Tibial nerve (tissue), 4 donors: ENCODE measurements around the gene MEF2C. TPM values are rescaled to one million over a fixed set of nuclear protein-coding genes. Genes with fewer than 3 reads are reported as not detected.

Source experiments
- DNase-seq, 2 donors: peaks; one replicate each; pipeline ENCODE4 v3.0.0-alpha.2; 2019; ENCODE audit warnings: low spot score in 2 of 2
- H3K27ac ChIP-seq, 4 donors: fragments of 200-600 bp; sonication (generic) in 3 of 4; one replicate each; pipeline ENCODE4 v1.5.1; 2017 to 2019; ENCODE audit warnings: mild to moderate bottlenecking in 1 of 4
- H3K27me3 ChIP-seq, 2 donors: fragments of 200-600 bp; sonication (generic) in 1 of 2; one replicate each; pipeline versions ENCODE4 v1.5.1 to v1.6.0; 2017 to 2019
- H3K36me3 ChIP-seq, 3 donors: fragments of 200-600 bp; sonication (generic); one replicate each; pipeline ENCODE4 v1.5.1; 2018 to 2019
- H3K4me1 ChIP-seq, 4 donors: fragments of 200-600 bp; sonication (generic) in 3 of 4; one replicate each; pipeline ENCODE4 v1.5.1; 2017 to 2019
- H3K4me3 ChIP-seq, 4 donors: fragments of 200-600 bp; sonication (generic) in 3 of 4; one replicate each; pipeline ENCODE4 v1.5.1; 2017 to 2019; ENCODE audit warnings: mild to moderate bottlenecking in 1 of 4, moderate library complexity in 1 of 4
- H3K9me3 ChIP-seq, 4 donors: fragments of 200-600 bp; sonication (generic) in 3 of 4; one replicate each; pipeline ENCODE4 v1.5.1; 2017 to 2019
- CTCF ChIP-seq, 5 experiments: fragments of 200-600 bp in 3 of 5; fragments of 450-650 bp in 2 of 5; sonication (generic) in 3 of 5; IDR thresholded peaks; one replicate each; pipeline ENCODE4 v1.5.1; 2016 to 2019; ENCODE audit warnings: antibody characterized with exemption in 5 of 5, mild to moderate bottlenecking in 3 of 5, moderate library complexity in 2 of 5
- EP300 ChIP-seq, 2 donors: sonication (generic); formaldehyde crosslinking; IDR thresholded peaks; one replicate each; pipeline ENCODE4 v1.6.1; 2017; ENCODE audit warnings: antibody characterized with exemption in 2 of 2, mild to moderate bottlenecking in 1 of 2
- POLR2A ChIP-seq, 2 donors: fragments of 450-650 bp; IDR thresholded peaks; one replicate each; pipeline ENCODE4 v1.6.1; 2017; ENCODE audit warnings: antibody characterized with exemption in 2 of 2, mild to moderate bottlenecking in 2 of 2, moderate library complexity in 2 of 2
- WGBS, 2 donors: methylation state at CpG; one replicate each; pipeline ENCODE4 v1.1.5; 2018; 5-methylcytosine and 5-hydroxymethylcytosine counted together
- total RNA-seq, 4 donors: library from RNA; depleted of rRNA; stranded (reverse); fragments of >200 nt; gene quantifications; one replicate each; pipeline ENCODE4 v1.1.0, GENCODE V29; 2016

Gene MEF2C
- total RNA-seq, 4 donors from 2014 or later, result 16.5 to 40.8 (median 29.1) TPM

DNA sequence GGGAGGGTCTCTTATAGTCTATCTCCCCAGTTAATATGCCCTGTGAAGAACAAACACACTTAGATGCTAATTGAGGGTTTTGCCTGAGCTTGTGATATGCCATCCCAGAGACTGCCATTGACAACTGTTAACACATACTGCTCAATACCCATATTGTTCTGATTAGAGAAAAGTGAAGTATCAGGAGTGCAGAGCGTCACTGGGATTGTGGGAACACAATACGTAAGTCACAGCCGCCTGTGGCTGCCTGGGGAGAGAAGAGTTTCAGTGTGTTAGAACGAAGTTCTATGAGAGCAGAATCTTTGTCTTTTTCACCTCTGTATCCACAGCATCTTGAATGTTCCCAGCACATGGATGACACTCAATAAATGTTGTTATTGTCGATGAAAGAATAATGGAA lies 110.2 kb downstream of the MEF2C start:
- H3K27me3 ChIP-seq, result no peaks in the 10 kb centered on the region
- no peaks in the 10 kb centered on the region for H3K4me1 ChIP-seq
- no peaks in the 10 kb centered on the region for H3K36me3 ChIP-seq
- no peak for TF ChIP-seq EP300 (IDR thresholded peaks at IDR 0.05)
- TF ChIP-seq POLR2A (IDR thresholded peaks at IDR 0.05), result no peak
- no peak for TF ChIP-seq CTCF (IDR thresholded peaks at IDR 0.05)
- no peaks in the 10 kb centered on the region for H3K9me3 ChIP-seq
- WGBS, 2 donors, result 44 to 57% methylated on average over 5 of the region's 5 CpGs
- no peak overlapping the region for H3K4me3 ChIP-seq
- no peak for DNase-seq
- H3K27ac ChIP-seq, result no peak overlapping the region

DNA sequence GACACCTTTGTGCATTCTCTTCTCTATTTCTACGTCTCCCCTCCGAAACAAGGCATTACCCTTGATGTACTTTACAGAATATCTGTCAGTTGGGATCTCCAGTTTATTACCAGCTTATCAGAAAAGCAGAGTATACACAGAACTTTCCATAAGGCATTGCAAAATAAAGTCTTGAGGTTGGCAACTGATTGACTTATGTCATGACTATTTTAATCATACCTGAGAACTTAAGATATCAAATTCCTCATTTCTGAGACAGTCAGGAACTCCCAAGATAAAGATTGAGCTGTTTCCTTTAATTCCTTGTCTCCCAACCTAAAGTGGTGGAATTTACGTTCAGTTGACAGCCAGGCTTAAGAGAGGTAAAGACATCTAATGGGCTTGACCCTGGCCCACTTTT lies 110.9 kb downstream of the MEF2C start:
- no peaks in the 10 kb centered on the region for H3K36me3 ChIP-seq
- H3K4me3 ChIP-seq, result no peak overlapping the region
- H3K27ac ChIP-seq, result no peak overlapping the region
- WGBS, 2 donors, result 90 to 97% methylated on average over 3 of the region's 3 CpGs
- no peaks in the 10 kb centered on the region for H3K27me3 ChIP-seq
- DNase-seq, result no peak
- H3K9me3 ChIP-seq, result no peaks in the 10 kb centered on the region
- no peaks in the 10 kb centered on the region for H3K4me1 ChIP-seq
- no peak for TF ChIP-seq POLR2A (IDR thresholded peaks at IDR 0.05)
- no peak for TF ChIP-seq CTCF (IDR thresholded peaks at IDR 0.05)
- no peak for TF ChIP-seq EP300 (IDR thresholded peaks at IDR 0.05)

GRCh38 chr5:88770276-88771257 lies 112.4 kb downstream of the MEF2C start:
- TF ChIP-seq CTCF (IDR thresholded peaks at IDR 0.05), result no peak
- TF ChIP-seq EP300 (IDR thresholded peaks at IDR 0.05), result no peak
- no peak for TF ChIP-seq POLR2A (IDR thresholded peaks at IDR 0.05)
- H3K36me3 ChIP-seq, result no peaks in the 10 kb centered on the region
- H3K27ac ChIP-seq, result no peak overlapping the region
- H3K27me3 ChIP-seq, result no peaks in the 10 kb centered on the region
- no peaks in the 10 kb centered on the region for H3K4me1 ChIP-seq
- WGBS, 2 donors, result 94 to 95% methylated on average over 8 of the region's 8 CpGs
- no peak overlapping the region for H3K4me3 ChIP-seq
- DNase-seq, result no peak
- no peaks in the 10 kb centered on the region for H3K9me3 ChIP-seq

DNA sequence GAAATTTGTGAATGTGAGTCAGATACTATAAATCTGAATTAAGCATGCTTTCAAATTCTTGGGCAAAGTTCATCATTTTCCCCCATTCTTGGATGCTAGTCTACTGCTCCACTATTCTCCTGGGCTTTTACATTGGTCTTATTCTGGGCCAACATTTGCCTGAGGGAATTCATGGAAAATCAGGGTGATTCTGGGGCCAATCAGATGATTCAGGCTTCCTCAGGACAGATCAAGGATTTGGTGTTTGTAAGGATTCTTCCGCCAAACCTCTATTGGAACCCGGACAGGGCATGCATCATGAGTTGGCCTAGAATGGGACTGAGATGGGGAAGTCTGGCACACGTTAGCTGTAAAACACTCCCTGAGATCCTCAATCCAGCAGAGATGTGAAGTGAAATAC lies 113.8 kb downstream of the MEF2C start:
- Histone ChIP-seq H3K36me3 (no peaks in the 10 kb centered on the region), H3K9me3 (no peaks in the 10 kb centered on the region), H3K4me1 (no peaks in the 10 kb centered on the region), H3K4me3 (no peak overlapping the region), H3K27me3 (no peaks in the 10 kb centered on the region), H3K27ac (no peak overlapping the region)
- TF ChIP-seq EP300 (IDR thresholded peaks at IDR 0.05), result no peak
- 47 to 64% methylated on average over 3 of the region's 3 CpGs for WGBS, 2 donors
- no peak for DNase-seq

DNA sequence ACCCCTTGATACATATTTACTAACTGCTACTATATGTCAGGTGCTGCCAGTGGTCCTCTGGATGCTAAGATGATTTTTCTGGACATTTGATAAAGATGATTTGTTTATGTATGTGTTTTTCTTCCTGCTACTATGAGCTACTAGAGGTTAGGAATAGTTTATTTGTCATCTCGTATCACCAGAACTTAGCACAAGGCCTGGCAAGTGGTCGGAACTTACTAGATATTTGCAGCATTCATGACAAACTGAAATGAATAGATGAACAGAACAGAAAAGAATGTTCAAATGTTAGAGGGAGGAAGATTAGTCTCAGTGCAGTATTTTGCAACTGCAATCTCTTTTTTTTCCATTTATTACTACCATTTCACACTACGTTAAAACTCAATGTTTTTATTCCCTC lies 114.6 kb downstream of the MEF2C start:
- H3K4me1 ChIP-seq, result no peaks in the 10 kb centered on the region
- DNase-seq, result no peak
- H3K4me3 ChIP-seq, result no peak overlapping the region
- TF ChIP-seq CTCF (IDR thresholded peaks at IDR 0.05) (no peak), POLR2A (IDR thresholded peaks at IDR 0.05) (no peak), EP300 (IDR thresholded peaks at IDR 0.05) (no peak)
- H3K27me3 ChIP-seq, result no peaks in the 10 kb centered on the region
- no peaks in the 10 kb centered on the region for H3K9me3 ChIP-seq
- no peak overlapping the region for H3K27ac ChIP-seq
- WGBS, 2 donors, result 56 to 74% methylated on average over 3 of the region's 3 CpGs
- H3K36me3 ChIP-seq, result no peaks in the 10 kb centered on the region
